Pons (tissue), 1 donor: ENCODE measurements around the gene C1QTNF1.

Experiments used
- DNase-seq: peaks from one replicate; pipeline ENCODE4 v3.0.0-alpha.2; 2016; ENCODE audit warnings: low spot score

Gene C1QTNF1

DNA sequence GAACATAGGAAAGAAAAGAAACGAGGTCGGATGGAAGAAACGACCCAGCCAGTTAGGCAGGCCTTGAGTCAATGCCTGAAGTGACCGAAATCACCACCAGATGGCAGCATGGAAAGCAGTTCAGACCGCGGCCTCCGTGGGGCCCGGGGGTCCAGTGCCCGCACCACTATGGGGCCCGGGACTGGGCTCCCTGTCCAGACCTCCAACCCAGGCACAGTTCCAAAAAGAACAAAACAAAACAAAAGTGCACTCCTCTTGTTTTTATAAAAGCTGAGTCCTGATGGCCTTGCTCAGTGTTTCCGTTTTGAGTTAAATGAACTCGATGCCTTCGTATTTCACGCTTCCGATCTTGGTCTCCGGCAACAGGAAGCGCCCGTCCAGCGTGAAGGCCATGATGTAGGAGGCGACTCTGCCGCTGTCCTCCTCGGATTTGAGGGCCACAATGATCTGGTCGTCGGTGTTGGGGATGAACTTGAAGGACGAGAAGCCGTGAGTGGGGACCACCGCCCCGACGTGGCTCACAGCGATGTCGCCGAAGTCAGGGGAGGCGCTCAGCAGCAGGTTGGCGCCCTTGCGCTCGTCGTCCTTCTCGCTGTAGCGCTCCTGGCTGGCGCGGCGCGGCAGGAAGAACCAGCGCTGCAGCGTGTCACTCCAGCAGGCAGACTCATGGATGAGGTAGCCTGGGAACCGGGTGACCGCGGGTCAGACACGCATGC, 30.6 kb upstream of the C1QTNF1 start:
- peak; percentile 47 for DNase-seq

DNA sequence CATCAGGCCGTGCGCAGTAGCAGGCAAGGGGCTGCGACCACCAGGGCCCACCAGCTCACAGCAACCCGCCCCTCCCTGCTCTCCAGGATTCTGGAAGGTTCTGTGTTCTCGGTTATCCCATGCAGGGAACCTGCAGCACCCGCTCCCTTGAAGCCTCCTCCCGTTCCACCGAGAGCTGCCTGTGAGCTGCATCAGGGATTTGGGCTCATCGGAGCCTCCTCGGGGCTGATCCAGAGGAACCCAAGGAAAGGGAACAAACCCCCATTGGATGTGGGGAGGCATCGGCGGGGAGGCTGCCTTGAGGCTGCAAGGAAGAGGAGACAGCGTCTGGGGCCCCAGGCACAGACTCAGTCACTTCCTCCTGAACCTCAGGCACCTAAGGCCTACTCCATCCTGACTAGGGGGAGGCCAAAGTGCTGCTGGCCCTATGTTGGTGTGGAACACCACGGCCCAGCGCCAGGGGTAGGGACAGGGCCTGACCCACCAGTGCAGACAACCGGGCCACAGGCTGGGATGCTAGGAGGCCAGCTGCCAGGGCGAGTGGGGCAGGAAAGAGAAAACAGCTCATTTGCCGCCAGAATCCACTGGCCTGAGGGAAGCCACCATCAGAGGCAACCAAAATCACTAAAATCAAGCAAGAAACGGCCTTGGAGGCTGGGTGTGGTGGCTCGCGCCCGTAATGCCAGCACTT, 29.8 kb upstream of the C1QTNF1 start:
- no peak for DNase-seq

DNA sequence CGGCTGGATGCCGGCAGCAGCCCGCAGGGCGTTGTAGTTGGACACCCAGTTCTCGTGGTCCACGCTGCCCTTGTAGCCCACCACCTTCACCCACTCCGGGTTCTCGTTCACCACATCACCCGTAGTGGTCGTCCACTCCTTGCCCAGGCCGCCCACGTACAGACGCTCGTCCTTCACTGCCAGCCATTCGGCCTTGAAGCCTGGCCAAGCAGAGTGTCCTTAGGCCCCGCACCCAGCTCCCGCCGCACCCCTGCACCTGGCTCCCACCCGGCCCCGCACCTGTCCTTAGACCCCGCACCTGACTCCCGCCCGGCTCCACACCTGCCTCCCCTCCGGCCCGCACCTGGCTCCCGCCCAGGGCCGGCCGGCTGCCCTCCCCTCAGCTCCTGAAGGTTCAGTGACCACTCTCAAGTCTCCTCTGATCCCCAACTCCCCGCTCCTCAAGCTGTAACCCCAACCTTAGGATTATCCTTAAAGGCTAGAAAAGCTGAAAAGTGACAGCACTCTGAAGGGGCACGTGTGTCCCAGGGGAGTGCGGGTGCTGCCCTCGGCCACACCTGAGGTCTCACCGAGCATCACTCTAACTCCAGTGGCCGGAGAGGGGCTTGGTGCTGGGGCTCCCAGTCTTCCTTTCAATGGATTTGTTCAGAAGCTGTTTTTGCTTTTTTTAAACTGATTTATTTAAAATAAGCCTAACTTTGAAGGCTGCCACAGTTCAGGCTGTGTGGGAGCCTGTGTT, 28.8 kb upstream of the C1QTNF1 start:
- no peak for DNase-seq

DNA sequence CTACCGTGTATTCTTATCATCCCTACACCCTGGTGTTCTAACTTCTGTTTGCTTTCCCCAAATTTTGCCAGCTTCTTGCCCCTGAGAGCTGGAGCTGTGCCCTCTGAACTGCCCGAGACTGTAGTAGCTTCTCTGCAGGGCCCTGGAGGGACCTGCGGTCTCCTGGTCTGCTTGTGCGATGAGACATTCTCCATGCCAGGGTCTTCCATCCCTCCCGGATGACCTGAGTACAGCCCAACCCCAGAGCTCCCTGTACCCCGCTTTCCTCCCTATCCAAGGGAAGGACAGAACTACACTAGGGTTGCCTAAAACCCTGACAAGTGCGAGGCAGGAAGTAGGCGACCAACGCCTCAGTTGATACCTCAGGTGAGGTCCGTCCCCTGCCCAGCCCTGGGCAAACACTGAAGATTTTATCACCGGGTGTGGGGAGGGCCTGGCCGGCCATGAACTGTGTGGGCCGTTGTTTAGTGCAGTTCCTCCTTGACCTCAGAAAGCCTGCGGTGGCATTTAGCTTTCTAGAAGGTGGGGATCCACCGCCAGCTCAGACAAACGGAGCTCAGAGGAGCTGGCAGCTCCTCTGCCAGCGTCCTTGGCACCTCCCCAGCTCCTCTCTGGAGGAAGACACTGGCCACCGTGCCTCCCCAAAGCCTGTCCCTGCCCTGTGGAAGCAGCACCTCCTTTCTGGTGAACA, 28.1 kb upstream of the C1QTNF1 start:
- DNase-seq, result no peak

DNA sequence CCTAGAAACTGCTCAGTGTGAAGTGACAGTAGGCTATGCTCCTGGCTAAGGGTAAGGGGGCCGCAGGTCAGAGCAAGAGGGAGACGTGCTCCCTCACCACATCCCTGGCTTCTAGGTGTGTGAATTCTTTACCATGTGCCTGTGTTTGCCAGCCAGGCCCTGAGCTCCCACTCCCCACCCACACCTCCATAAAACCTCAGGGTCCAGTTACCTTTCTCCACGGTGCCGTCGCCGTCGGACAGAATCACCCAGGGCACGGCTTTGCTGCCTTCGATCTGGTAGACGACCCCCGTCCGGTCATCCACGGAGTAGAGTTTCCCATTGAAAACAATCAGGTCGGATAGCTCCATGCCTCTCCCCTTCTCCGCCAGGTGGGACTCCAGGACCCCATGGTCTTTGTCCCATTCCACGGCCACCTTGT, 27.2 kb upstream of the C1QTNF1 start:
- no peak for DNase-seq

DNA sequence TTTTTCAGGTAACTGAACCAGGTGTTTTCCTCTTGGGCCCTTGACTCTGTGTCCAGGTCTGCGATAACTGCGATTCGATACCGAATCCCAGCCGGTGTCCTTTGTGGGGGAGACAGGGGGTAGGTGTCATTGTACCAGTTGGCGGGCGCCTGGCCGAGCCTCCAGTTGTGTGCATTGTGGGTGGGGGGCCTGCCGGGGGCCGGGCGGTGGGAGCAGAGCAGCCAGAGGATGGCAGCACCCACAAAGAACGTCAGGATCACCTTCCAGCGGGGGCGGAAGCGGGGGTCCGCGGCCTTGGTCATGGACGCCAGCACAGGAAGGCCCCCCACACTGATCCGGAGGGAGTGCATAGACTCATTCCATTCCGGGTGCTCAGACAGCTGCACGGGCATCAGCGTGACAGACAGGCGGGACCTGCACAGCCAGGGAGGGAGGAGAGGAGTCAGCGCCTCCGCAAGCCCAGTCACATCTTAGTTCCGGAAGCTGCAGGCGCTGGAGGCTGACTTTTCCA, 26.7 kb upstream of the C1QTNF1 start:
- no peak for DNase-seq

DNA sequence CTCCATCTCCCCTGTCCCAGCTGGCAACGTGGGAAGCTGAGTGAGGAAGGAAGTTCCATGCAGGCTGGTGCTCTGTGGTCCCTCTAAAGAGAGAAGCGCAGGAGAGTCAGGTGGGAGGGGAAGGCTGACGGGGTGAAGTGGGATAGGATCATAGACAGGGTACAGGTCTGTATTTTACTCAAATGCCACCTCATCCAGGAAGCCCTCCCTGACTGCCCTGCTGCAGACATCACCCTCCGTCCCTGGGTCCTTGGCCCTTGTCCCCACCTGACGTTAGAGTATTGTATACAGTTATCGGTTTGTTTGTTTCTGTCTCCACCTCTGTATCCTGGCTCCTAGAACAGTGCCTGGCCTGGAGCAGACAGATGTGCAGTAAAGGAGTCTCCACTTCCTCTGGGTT, 26.1 kb upstream of the C1QTNF1 start:
- no peak for DNase-seq

DNA sequence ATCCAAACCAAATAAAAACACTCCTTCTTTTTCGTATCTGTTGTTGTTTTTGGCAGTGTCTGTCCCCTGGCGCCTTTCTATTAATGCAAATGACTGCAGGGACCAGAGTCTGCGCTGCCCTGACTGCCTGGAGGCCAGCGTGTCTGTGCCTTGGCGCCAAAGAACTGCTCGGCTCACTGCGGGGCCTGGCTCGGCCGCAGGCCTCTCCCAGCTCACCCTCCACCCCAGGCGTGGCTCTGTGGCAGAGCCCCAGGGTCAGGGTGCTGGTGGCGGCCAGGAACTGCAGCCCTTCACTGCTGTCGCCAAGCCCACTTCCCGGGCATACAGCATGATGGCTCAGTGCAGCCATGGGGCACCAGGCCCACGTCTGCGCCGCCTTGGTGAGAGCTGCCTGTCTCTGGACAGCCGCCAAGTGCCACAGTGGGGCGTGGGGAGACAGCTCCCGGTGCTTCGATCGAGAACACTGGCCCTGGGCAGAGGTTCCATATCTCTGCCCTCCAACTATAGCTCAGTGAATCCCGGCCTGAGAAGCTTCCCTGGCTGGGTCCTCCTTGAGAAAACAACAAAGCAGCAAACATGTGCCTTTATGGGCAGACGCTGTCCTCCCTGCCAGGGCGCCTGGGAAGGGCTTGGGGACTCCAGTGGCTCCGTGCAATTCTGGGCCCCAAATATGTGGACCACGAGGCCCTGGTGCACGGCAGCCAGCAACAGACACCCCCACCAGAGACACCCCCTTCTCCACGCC, 25.5 kb upstream of the C1QTNF1 start:
- no peak for DNase-seq

DNA sequence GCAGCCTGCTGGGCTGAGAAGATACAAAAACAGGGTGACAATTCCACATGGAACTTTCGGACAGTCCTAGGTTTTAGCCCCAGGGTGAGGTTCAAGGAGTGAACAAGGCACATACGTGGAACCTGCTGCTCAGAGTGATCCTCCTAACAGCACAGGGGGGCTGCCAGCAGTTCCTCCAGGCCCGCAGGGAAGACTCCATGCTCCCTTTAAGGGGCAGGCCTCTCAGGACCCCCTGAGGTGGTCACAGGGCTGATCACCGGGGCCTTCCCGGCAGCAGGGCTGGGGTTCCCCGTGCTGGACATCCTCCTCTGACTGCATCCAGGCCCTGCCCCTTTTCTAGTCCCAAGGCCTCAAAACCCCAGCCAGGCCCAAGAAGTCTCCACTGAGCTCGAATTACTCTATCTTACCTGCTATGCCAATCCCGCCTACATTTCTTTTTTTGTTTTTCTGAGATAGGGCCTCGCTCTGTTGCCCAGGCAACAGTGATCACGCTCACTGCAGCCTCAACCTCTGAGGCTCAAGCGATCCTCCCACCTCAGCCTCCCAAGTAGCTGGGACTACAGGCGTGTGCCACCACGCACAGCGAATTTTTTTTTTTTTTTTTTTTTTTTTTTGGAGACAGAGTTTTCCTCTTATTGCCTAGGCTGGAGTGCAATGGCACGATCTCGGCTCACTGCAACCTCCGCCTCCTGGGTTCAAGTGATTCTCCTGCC, 24.8 kb upstream of the C1QTNF1 start:
- DNase-seq, result no peak

DNA sequence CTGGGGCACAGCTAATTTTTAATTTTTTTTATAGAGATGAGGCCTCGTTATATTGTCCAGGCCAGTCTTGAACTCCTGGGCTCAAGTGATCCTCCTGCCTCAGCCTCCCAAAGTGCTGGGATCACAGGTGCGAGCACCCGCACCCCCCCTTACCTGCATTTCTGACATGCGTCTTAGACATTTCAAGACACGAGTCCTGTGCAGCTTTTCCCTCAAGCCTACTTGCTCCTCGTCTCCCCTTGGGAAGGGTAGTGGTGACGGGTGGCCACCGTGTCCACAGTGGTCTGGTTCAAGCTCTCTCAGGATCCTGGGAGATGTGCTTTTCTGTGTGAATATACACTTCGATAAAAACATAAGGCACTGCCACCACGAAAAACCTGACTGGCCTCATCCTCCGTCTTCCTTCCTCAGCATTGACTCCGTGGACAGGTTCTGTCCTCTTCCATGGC, 24.0 kb upstream of the C1QTNF1 start:
- no peak for DNase-seq

DNA sequence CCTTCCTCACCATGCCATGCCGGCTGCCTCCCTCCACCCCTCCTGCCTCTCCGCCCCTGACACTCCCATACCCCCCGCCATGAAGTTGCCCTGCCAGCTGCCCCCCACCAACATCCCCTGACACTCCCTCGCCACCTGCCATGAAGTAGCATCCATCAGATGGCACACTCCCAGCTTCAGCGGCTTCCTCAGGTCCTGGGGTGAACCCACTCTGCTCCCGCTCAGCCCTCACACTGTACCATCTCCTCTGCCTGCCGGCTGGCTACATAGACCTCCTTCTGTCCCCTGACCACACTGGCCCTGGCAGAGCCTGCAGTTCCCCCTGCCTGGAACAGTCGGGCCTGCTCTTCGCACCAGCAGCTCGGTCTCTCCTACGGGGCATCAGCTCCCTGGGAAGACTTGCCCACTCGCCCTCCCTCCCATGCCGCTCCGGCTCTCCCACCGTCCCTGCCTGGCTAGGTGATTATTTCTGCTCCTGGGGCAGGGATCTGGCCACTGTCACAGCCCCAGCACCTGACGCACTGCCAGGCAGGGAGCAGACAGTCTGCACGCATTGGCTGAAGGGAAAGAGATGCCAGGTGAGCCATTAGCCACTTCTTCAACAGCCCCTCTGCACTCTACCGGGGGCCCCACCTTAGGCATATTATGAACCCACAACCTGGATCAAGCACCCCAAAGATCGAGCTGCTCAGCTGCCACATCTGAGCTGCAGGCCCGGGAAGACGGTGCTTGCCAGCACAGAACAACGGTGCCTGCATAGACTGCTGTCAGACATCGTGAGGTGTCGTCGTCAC, 23.4 kb upstream of the C1QTNF1 start:
- DNase-seq, result no peak

DNA sequence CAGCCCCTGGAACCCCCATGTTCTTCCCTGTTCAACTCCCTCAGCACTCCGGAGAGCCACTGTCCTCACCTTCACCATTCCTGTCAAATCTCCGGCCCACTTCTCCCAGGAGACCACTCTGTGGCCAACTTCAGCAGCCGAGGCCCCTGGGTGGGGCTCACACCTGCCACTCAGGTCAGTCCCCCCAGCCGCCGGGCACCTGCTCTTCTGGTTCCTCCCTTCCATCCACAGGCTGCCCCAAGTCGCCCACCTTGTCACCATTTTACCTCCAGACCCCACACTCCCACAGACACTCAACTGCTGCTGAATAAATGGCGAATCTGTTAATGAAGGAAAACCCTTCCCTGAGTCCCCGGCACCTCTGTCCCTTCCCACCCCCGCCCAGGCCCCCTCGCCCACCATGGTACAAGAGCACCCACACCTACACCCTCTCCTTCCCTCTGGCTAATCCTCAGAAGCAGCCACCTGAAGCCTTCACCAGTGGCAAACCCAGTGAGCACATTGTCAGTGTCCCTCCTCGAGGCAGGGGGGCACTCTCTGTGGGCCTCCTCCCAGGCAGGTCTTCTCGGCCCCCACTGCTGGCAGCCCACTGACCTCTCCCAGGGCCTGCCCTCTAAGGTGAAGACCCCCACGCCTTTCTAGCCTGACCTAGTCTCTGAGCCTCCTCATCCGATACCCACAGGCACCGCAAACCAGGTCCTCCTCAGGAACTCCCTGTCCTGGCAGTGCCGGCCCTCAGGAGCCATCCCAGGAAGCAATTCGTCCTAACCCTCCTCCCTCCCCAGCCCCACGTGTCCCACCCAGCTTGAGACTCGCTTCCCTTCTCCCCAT, 22.6 kb upstream of the C1QTNF1 start:
- no peak for DNase-seq

DNA sequence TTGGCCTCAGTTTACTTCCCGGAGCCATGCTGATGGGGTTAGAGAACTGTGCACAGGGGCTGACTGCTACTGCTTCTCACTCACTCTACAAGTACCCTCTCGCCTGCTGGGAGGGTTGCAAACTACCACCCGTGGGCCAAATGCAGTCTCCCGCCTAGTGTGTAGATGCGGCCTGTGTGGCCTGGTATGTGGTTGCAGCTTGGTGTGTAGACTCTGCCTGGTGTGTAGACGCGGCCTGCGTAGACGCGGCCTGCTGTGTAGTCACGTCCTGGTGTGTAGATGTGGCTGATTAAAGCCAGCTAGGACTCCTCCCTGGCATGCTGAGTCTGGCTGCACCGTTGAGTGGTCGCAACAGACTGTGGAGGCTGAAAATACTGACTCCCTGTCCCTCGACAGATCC, 21.7 kb upstream of the C1QTNF1 start:
- DNase-seq, result no peak

DNA sequence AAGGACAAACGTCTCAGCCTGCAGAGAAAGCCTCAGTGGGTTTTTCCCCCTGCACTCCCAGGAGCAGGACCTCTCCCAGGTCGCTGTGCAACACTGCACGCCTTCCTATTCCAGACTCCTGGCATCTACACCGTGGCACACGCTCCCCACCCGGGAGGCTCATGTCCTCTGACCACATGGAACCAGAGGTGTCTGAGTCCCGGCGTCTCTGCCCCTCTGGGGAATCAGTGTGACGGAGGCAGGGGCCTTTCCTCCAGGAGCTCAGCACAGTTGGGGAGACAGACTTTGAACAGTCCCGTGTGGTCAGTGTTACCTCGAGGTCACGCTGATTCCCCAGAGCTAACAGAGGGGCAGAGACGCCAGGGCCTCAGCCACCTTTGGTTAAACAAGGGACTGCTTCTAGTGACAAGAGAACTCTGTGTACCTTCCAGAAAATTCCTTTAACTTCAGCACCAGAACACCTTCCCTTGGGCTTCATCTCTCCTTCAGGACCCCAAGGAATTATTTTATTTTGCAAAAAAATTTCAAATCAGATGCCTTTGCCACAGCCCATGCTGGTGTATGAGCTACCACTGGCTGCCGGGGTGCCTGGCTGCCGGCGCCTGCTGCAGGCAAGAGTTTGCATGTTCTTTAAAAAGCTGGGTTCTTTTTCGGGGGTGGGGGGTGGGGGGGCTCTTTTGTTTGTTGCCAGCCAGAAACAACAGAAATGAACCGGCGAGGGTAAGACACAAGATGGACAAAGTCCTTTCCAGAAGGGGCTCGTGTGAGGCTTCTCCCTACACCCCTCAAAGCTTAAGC, 21.0 kb upstream of the C1QTNF1 start:
- DNase-seq, result no peak

DNA sequence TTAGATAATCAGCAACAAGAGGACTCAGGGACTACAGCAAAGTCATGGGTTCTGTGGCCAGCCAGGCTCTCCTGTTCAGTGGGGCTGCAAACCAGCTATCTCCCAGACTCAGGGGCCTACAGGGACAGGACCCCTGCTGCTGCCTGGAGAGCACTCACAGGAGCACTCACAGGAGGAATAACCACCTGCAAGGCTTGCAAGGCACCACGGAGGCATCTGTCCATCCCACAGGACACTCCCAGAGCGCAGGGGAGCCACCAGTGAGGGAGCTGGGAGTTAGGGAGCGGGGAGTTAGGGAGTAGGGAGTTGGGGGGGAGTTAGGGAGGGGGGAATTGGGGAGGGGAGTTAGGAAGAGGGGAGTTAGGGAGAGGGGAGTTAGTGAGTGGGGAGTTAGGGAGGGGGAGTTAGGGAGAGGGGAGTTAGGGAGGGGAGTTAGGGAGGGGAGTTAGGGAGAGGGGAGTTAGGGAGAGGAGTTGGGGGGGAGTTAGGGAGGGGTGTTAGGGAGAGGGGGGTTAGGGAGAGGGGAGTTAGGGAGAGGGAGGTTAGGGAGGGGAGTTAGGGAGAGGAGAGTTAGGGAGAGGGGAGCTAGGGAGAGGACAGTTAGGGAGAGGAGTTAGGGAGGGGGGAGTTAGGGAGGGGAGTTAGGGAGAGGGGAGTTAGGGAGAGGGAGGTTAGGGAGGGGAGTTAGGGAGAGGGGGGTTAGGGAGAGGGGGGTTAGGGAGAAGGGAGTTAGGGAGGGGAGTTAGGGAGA, 20.1 kb upstream of the C1QTNF1 start:
- DNase-seq, result no peak

DNA sequence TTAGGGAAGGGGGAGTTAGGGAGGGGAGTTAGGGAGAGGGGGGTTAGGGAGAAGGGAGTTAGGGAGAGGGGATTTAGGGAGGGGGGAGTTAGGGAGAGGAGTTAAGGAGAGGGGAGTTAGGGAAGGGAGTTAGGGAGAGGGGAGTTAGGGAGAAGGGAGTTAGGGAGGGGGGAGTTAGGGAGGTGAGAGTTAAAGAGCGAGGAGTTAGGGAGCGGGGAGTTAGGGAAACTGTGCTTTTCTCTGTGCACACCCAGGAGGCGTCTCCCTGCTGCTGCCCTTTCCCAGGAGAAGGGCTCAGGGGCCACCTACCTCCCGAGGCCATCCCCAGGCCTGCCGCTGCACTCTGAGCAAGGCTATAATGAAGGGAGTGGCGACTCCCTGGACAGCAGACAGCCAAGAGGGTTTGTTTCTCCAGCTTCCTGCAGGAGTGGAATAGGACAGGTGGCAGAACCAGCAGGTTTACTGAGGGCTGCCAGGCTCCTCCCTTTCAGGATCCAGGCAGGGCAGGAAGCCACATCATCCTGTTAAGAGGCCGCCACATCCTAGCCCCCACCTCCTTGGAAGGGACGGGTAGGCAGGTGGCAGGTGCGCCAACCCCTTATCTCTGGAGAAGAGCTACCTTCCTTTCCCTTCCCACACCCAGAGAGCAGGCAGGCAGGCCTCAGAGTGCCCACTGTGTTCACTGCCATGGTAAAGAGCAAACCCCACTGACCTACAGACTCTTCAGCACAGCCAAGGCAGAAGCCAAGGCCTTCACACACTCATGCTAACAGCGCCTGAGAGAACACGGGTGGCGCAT, 18.7 kb upstream of the C1QTNF1 start:
- no peak for DNase-seq

DNA sequence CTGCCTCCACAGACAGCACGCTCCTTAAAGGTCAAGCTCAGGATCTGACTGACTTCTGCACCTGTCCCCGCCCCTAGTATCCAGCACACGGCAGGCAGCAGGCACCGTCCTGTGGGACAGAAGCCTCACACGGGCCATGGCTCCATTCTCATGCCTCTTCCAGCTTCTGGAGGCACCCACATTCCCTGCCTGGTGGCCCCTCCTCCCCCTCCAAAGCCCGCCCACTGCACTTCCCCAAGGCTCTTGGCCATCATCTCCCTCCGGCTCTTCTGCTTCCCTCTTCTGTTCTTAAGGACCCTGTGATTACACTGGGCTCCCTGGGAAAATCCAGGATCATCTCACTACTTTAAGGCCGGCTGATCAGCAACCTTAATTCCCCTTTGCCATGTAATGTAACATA, 17.9 kb upstream of the C1QTNF1 start:
- DNase-seq, result no peak
